ENCODE results near the gene BMF. TPM values are rescaled to one million over a fixed set of nuclear protein-coding genes. Genes with fewer than 3 reads are reported as not detected.

The BMF gene
- total RNA-seq, 1 experiment from 2014 or later, result 13.2 TPM

DNA sequence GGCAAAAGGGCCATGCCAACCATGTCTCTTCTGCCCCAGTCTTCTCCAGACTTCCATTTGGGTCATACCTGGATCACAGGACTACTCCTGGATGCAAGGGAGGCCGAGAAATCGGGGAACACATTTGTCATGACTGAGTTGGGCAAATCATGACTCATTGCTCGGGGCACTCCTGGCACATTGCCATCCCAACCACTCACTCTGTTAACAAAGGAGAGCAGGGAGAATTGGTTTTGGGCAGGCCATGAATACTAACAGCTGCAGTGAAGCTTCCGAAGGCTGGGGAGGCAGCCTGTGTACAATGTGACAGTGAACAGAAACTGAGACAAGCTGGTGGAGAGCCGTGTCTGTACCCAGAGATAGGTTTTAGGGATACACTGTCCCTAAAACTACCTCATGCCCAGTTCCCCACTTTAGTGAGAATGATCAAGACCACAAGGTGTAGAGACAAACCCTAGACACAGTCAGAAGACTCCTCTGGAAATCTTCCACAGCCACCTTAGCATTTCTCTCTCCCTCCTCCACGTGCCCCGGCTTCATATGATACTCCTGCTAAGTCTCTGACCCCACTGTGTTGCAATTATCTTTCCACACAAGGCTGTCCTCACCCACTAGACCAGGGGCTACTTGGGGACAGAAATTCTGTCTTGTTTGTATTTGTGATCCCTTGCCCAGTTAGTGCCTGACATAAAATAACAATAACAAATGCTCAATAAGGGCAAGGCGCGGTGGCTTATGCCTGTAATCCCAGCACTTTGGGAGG is 41.7 kb upstream of the BMF start:
- TF ChIP-seq, protein P1, sequence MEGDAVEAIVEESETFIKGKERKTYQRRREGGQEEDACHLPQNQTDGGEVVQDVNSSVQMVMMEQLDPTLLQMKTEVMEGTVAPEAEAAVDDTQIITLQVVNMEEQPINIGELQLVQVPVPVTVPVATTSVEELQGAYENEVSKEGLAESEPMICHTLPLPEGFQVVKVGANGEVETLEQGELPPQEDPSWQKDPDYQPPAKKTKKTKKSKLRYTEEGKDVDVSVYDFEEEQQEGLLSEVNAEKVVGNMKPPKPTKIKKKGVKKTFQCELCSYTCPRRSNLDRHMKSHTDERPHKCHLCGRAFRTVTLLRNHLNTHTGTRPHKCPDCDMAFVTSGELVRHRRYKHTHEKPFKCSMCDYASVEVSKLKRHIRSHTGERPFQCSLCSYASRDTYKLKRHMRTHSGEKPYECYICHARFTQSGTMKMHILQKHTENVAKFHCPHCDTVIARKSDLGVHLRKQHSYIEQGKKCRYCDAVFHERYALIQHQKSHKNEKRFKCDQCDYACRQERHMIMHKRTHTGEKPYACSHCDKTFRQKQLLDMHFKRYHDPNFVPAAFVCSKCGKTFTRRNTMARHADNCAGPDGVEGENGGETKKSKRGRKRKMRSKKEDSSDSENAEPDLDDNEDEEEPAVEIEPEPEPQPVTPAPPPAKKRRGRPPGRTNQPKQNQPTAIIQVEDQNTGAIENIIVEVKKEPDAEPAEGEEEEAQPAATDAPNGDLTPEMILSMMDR (conservative IDR thresholded peaks at IDR 0.05), result no peak
- H3K27ac ChIP-seq (ENCODE audit: insufficient read length, low read depth, low read length), result no peak overlapping the region
- no CpG with 5 or more reads among the region's 9 CpGs for WGBS (ENCODE audit: extremely low coverage, insufficient read length, low lambda C conversion rate)
- no peak overlapping the region for H2BK20ac ChIP-seq (ENCODE audit: low read depth, low read length, poor library complexity, severe bottlenecking)
- no peaks in the 10 kb centered on the region for H3K23me2 ChIP-seq (ENCODE audit: insufficient read length, low read depth, low read length, poor library complexity, severe bottlenecking)
- no peak overlapping the region for H4K8ac ChIP-seq (replicated peaks; ENCODE audit: insufficient read length, low read depth, low read length)
- H3T11ph ChIP-seq (ENCODE audit: low read length), result no peak overlapping the region
- no peaks in the 10 kb centered on the region for H4K20me1 ChIP-seq (ENCODE audit: control insufficient read depth, insufficient read depth, insufficient read length)
- H3K4me2 ChIP-seq (ENCODE audit: insufficient read depth, insufficient read length, low read length), result no peak overlapping the region
- no peak overlapping the region for H2AK5ac ChIP-seq (ENCODE audit: insufficient read length, low read length)
- H3K9ac ChIP-seq (ENCODE audit: extremely low read depth, insufficient read length, low read length), result no peak overlapping the region
- H3K14ac ChIP-seq (ENCODE audit: insufficient read depth, low read length), result no peak overlapping the region
- no peaks in the 10 kb centered on the region for H3K27me3 ChIP-seq (ENCODE audit: insufficient read depth, low read length)
- peaks cover 2% of the 10 kb centered on the region; the same call in 1 of the 2 replicates for H3K27me3 Mint-ChIP-seq (ENCODE audit: low read depth)
- H3K4me3 Mint-ChIP-seq, result no peak overlapping the region
- H2BK120ac ChIP-seq (ENCODE audit: low read depth, low read length, poor library complexity, severe bottlenecking), result no peak overlapping the region
- H4K5ac ChIP-seq (ENCODE audit: insufficient read length, low read depth, low read length), result no peak overlapping the region
- no peaks in the 10 kb centered on the region for H3K9me3 ChIP-seq (ENCODE audit: control insufficient read depth, low read depth, low read length)
- H2BK12ac ChIP-seq (ENCODE audit: insufficient read length, low read depth, low read length), result no peak overlapping the region
- no peaks in the 10 kb centered on the region for H3K79me2 ChIP-seq (ENCODE audit: insufficient read depth, low read length)
- no peak overlapping the region for H3K23ac ChIP-seq (ENCODE audit: insufficient read length, low read depth, low read length)
- no peaks in the 10 kb centered on the region; a peak in 1 of 7 replicates for H3K36me3 Mint-ChIP-seq (ENCODE audit: insufficient read depth in 1 of 3, low read depth in 3 of 3)
- no peak overlapping the region for H2BK15ac ChIP-seq (ENCODE audit: low read depth, low read length)
- H3K4me1 Mint-ChIP-seq, result peaks cover 11 to 12% of the 10 kb centered on the region in 2 experiments
- DNase-seq, result no peak
- H2BK5ac ChIP-seq (ENCODE audit: insufficient read length, low read length), result no peak overlapping the region
- H3K27ac Mint-ChIP-seq, result peak overlapping the region in 2 of 3 experiments; percentile 39 to 41; a peak in 2 of 7 replicates
- no peaks in the 10 kb centered on the region; a peak in 1 of 5 replicates for H3K9me3 Mint-ChIP-seq
- no peaks in the 10 kb centered on the region; the same call in 1 of the 2 replicates for H3K4me1 ChIP-seq (ENCODE audit: insufficient read depth, low read length)
- no peak overlapping the region for H4K91ac ChIP-seq (ENCODE audit: insufficient read length, low read depth, low read length)
- no peak overlapping the region for H2AFZ ChIP-seq (ENCODE audit: low read length)
- H3K4ac ChIP-seq (ENCODE audit: low read depth, low read length), result no peak overlapping the region
- H3K56ac ChIP-seq (ENCODE audit: insufficient read length, low read depth, low read length), result no peak overlapping the region
- no peak overlapping the region for H3K18ac ChIP-seq (ENCODE audit: insufficient read length, low read depth, low read length)
- no peaks in the 10 kb centered on the region for H3K79me1 ChIP-seq (ENCODE audit: insufficient read depth, low read depth, low read length, poor library complexity, severe bottlenecking)

Data from H9 (cell line).